NCI-H187 treated with DMSO at 0.1 percent for 48 hours (cell line): ENCODE data around the gene KIAA1549.

Source experiments
- DNase-seq: peaks from one replicate; lab custom pipeline; 2025; lab: John Stamatoyannopoulos, UW

KIAA1549 gene

GRCh38 chr7:138852469-138852868, 128.7 kb downstream of the KIAA1549 start:
- no peak for DNase-seq

- no peak for DNase-seq
Measured at GRCh38 chr7:138849701-138850100, 131.5 kb downstream of the KIAA1549 start.

- peak; percentile 27 for DNase-seq
Measured at GRCh38 chr7:138848056-138848980, 132.9 kb downstream of the KIAA1549 start.

- DNase-seq = no peak
Measured at GRCh38 chr7:138845711-138846110, 135.5 kb downstream of the KIAA1549 start.

GRCh38 chr7:138843632-138844580, 137.3 kb downstream of the KIAA1549 start:
- DNase-seq = no peak

- DNase-seq = no peak
Measured at GRCh38 chr7:138842111-138842510, 139.1 kb downstream of the KIAA1549 start.

- no peak for DNase-seq
Measured at GRCh38 chr7:138838166-138838565, 143.0 kb downstream of the KIAA1549 start.

GRCh38 chr7:138837627-138838026, 143.6 kb downstream of the KIAA1549 start:
- no peak for DNase-seq

GRCh38 chr7:138835087-138835486, 146.1 kb downstream of the KIAA1549 start:
- no peak for DNase-seq

GRCh38 chr7:138834583-138834982, 146.6 kb downstream of the KIAA1549 start:
- DNase-seq = no peak

- no peak for DNase-seq
Measured at GRCh38 chr7:138833596-138833995, 147.6 kb downstream of the KIAA1549 start.

GRCh38 chr7:138832966-138833365, 148.2 kb downstream of the KIAA1549 start:
- DNase-seq = no peak

- DNase-seq = no peak
Measured at GRCh38 chr7:138829335-138829734, 151.9 kb downstream of the KIAA1549 start.

- DNase-seq = no peak
Measured at GRCh38 chr7:138828302-138828701, 152.9 kb downstream of the KIAA1549 start.

GRCh38 chr7:138825049-138825721, 156.0 kb downstream of the KIAA1549 start:
- DNase-seq = no peak

GRCh38 chr7:138822867-138823535, 158.2 kb downstream of the KIAA1549 start:
- no peak for DNase-seq

- DNase-seq = no peak
Measured at GRCh38 chr7:138821912-138822311, 159.3 kb downstream of the KIAA1549 start.

- DNase-seq = no peak
Measured at GRCh38 chr7:138819625-138820024, 161.6 kb downstream of the KIAA1549 start.

- DNase-seq = no peak
Measured at GRCh38 chr7:138816650-138817049, 164.5 kb downstream of the KIAA1549 start.

GRCh38 chr7:138814816-138815332, 166.3 kb downstream of the KIAA1549 start:
- DNase-seq = no peak

GRCh38 chr7:138813945-138814344, 167.2 kb downstream of the KIAA1549 start:
- DNase-seq = no peak
